CD4-positive, alpha-beta memory T cell (primary cell): Measurements from ENCODE around the gene CEP63. TPM values are rescaled to one million over a fixed set of nuclear protein-coding genes. Genes with fewer than 3 reads are reported as not detected.

Experiments
- CTCF ChIA-PET: fragments of 350-600 bp; sonication (Branson Sonifier 250); formaldehyde crosslinking; loops from one replicate; lab custom pipeline; 2021; ENCODE audit warnings: inconsistent platforms; ENCODE audit not compliant: partially characterized antibody; lab: Charles Lee
- POLR2A ChIA-PET: fragments of 350-600 bp; sonication (Branson Sonifier 250); formaldehyde crosslinking; loops from one replicate; lab custom pipeline; 2021; ENCODE audit not compliant: partially characterized antibody; lab: Charles Lee
- DNase-seq, 5 donors: peaks; one replicate each; pipeline versions ENCODE4 v3.0.0 to v3.0.0-alpha.2; 2020 to 2022; ENCODE audit warnings: mixed read lengths in 1 of 5
- H3K27ac ChIP-seq: one replicate; pipeline ENCODE4 v1.7.0; 2013; ENCODE audit warnings: low read depth, low read length
- H3K27me3 ChIP-seq: 2 replicates; pipeline ENCODE4 v1.7.0; 2013; ENCODE audit warnings: mild to moderate bottlenecking, low read length, moderate library complexity; ENCODE audit not compliant: insufficient read depth
- H3K36me3 ChIP-seq: 2 replicates; pipeline ENCODE4 v1.7.0; 2013; ENCODE audit warnings: mild to moderate bottlenecking, low read length, moderate library complexity; ENCODE audit not compliant: insufficient read depth
- H3K4me1 ChIP-seq: 2 replicates; pipeline ENCODE4 v1.7.0; 2013; ENCODE audit warnings: mild to moderate bottlenecking, low read length, moderate library complexity; ENCODE audit not compliant: insufficient read depth
- H3K4me3 ChIP-seq, 2 donors: one replicate each; pipeline ENCODE4 v1.7.0; 2013; ENCODE audit warnings: low read length in 2 of 2, mild to moderate bottlenecking in 1 of 2
- H3K9me3 ChIP-seq, 2 donors: one replicate each; pipeline ENCODE4 v1.7.0; 2013; ENCODE audit warnings: low read length in 2 of 2, control low read depth in 1 of 2; ENCODE audit not compliant: control insufficient read depth in 1 of 2
- H3K27ac Mint-ChIP-seq, 7 donors: one replicate each; pipeline ENCODE4 v1.8.0; 2020 to 2021; ENCODE audit warnings: mixed read lengths in 7 of 7, mild to moderate bottlenecking in 6 of 7, inconsistent platforms in 3 of 7, moderate library complexity in 3 of 7
- H3K27me3 Mint-ChIP-seq, 2 donors: one replicate each; pipeline ENCODE4 v1.8.0; 2020 to 2021; ENCODE audit warnings: mixed read lengths in 2 of 2
- H3K36me3 Mint-ChIP-seq, 2 donors: one replicate each; pipeline ENCODE4 v1.8.0; 2020 to 2021; ENCODE audit warnings: mixed read lengths in 2 of 2, inconsistent platforms in 1 of 2, mild to moderate bottlenecking in 1 of 2
- H3K4me1 Mint-ChIP-seq, 4 donors: one replicate each; pipeline ENCODE4 v1.8.0; 2020 to 2021; ENCODE audit warnings: mixed read lengths in 4 of 4, mild to moderate bottlenecking in 1 of 4
- H3K4me3 Mint-ChIP-seq, 8 donors: one replicate each; pipeline ENCODE4 v1.8.0; 2020 to 2021; ENCODE audit warnings: mixed read lengths in 8 of 8, mild to moderate bottlenecking in 7 of 8, moderate library complexity in 6 of 8, inconsistent platforms in 3 of 8
- H3K9me3 Mint-ChIP-seq, 8 donors: one replicate each; pipeline ENCODE4 v1.8.0; 2020 to 2021; ENCODE audit warnings: mixed read lengths in 8 of 8, mild to moderate bottlenecking in 5 of 8, inconsistent platforms in 3 of 8, moderate library complexity in 1 of 8
- intact Hi-C: fragments of 100-400 bp; cut with micrococcal nuclease; formaldehyde crosslinking; loops from one replicate; pipeline ENCODE4 v1.15.1; 2023
- polyA plus RNA-seq, 2 donors: library from polyadenylated mRNA; unstranded; fragments of 300-500 nt; fragmentation: Illumina TruSeq; gene quantifications; one replicate each; pipeline ENCODE4 v1.2.3, GENCODE V29; 2021
- total RNA-seq, 2 experiments: library from RNA; stranded (reverse); gene quantifications; one replicate each; pipeline ENCODE4 v1.2.3, GENCODE V29; 2021

Gene CEP63
- total and polyA plus RNA-seq, 4 experiments from 2014 or later = 12.8 to 40.1 (median 25.6) TPM

DNA sequence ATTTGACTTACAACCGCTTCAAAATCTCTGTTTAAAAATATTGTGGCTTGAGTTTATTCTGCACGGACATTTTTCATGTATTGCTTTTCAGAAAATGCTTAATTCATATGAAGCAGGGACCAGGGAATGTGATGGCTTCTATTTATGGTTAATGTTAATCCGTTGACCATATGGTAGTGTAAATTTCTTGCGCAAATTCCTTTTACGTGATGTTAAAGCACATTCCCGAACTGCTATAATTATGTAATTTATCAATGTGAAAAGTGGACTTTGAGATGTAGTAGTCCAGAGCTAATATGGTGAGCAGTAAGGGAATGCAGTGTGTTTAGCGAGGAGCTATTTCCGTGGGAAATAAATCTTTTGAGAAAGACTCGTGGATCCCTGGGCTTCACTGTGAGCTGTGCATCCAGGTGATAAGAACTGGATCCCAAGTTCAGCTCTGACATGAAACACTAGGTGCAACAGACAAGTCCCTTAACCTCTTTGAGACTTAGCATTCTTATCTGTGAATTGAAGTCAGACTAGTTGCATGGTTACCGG lies 27.4 kb upstream of the CEP63 start:
- intact Hi-C loops = no loop called here
- no peak for DNase-seq
- peaks cover 0 to 2% (median 0%) of the 10 kb centered on the region in 8 donors for H3K9me3 Mint-ChIP-seq
- no peak overlapping the region for H3K27ac Mint-ChIP-seq
- H3K4me1 Mint-ChIP-seq = no peaks in the 10 kb centered on the region
- Histone ChIP-seq H3K9me3 (no peaks in the 10 kb centered on the region), H3K27ac (no peak overlapping the region), H3K4me3 (no peak overlapping the region), H3K4me1 (no peaks in the 10 kb centered on the region), H3K27me3 (no peaks in the 10 kb centered on the region), H3K36me3 (no peaks in the 10 kb centered on the region)
- no peak overlapping the region for H3K4me3 Mint-ChIP-seq
- H3K27me3 Mint-ChIP-seq = peaks cover 19 to 35% of the 10 kb centered on the region in 2 donors
- no peaks in the 10 kb centered on the region for H3K36me3 Mint-ChIP-seq
- CTCF ChIA-PET = no interaction called here
- POLR2A ChIA-PET = no interaction called here

DNA sequence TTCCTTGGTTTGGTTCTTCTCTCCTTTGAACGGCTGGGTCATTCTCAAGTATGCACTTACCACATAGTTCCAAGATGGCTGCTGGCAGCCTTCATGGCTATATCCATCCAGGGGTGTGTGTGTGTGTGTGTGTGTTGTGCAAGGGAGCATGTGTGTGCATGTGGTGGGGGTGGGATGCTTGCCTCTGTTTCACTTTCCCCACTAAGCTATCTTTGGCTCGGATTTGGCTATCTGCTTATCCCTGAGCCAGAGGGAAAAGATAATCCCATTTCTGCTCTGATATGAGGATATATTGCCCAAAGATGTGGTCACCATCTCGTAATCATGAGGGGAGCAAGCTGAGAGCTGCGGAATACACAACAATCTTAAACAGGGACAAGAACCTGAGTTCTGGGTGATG lies 26.3 kb upstream of the CEP63 start:
- no peaks in the 10 kb centered on the region for H3K4me1 ChIP-seq
- no peaks in the 10 kb centered on the region for H3K36me3 ChIP-seq
- Mint-ChIP-seq H3K4me3 (no peak overlapping the region), H3K4me1 (no peaks in the 10 kb centered on the region), H3K36me3 (no peaks in the 10 kb centered on the region), H3K27ac (no peak overlapping the region), H3K27me3 (peaks cover 19 to 32% of the 10 kb centered on the region in 2 donors), H3K9me3 (no peaks in the 10 kb centered on the region)
- CTCF ChIA-PET = interaction anchor here (1.0 kb wide), 1 partner anchor 14 kb away, joined by 4 read pairs; no protein-coding TSS in a partner anchor
- POLR2A ChIA-PET = no interaction called here
- no peaks in the 10 kb centered on the region for H3K27me3 ChIP-seq
- H3K27ac ChIP-seq = no peak overlapping the region
- intact Hi-C loops = no loop called here
- H3K4me3 ChIP-seq = no peak overlapping the region
- no peaks in the 10 kb centered on the region for H3K9me3 ChIP-seq
- DNase-seq = no peak

DNA sequence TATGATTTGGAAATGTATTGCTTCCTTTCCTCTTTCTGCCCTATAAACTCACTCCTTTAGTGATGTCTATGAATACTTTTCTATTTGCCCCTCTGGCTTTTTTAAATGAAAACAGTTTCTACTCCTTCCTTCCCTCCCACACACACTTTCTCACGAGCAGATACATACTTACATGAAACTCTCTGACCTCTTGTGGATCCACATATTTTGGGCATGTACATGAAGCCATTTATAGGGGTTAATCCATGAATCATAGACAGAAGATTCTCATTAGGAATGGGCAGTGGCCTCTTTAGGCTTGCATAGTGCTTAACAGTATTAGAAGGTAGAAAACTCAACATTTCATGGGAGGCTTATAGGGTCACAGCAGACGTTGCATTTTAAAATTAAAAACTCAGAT lies 24.9 kb upstream of the CEP63 start:
- Mint-ChIP-seq H3K36me3 (no peaks in the 10 kb centered on the region), H3K27ac (no peak overlapping the region), H3K9me3 (no peaks in the 10 kb centered on the region), H3K4me1 (no peaks in the 10 kb centered on the region), H3K27me3 (peaks cover 19 to 32% of the 10 kb centered on the region in 2 donors), H3K4me3 (no peak overlapping the region)
- CTCF ChIA-PET = interaction anchor here (0.7 to 0.9 kb wide), 2 partner anchors 15 to 235 kb away, joined by 3 read pairs; no protein-coding TSS in a partner anchor
- H3K27me3 ChIP-seq = no peaks in the 10 kb centered on the region
- no peak for DNase-seq
- H3K27ac ChIP-seq = no peak overlapping the region
- H3K36me3 ChIP-seq = no peaks in the 10 kb centered on the region
- no peaks in the 10 kb centered on the region for H3K4me1 ChIP-seq
- H3K9me3 ChIP-seq = no peaks in the 10 kb centered on the region
- intact Hi-C loops = no loop called here
- POLR2A ChIA-PET = no interaction called here
- no peak overlapping the region for H3K4me3 ChIP-seq

DNA sequence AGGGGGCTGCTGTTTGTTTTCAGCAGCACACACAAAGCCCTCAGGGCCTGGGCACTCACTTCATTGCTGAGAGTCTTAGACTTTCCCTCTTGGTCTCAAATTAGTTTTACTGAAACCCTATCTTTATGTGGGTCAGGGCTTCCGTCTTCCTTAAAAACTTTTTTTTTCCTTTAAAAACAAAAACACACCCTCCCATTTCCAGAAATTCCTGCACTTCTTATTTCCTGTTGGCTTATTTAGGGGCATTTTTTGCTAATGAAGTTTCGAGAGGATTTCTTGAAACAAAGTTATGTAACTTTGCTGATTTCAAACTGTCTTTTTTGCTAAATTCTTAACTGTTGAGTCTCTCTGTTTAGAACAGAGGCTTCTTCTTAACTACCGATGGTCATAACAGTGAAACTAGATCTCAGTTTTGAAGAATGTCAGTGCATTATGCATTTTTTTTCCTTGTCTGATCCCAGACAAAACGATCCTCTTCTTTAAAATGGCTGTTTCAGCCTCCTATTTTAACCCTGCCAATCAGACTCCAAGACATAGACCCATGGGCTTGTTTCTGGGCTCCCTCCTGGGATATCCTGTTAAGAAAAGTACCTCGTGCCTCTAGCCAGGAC lies 23.4 kb upstream of the CEP63 start:
- H3K9me3 Mint-ChIP-seq = no peaks in the 10 kb centered on the region
- CTCF ChIA-PET = no interaction called here
- no peaks in the 10 kb centered on the region for H3K4me1 Mint-ChIP-seq
- Histone ChIP-seq H3K4me3 (no peak overlapping the region), H3K27me3 (no peaks in the 10 kb centered on the region), H3K36me3 (no peaks in the 10 kb centered on the region), H3K27ac (no peak overlapping the region), H3K4me1 (no peaks in the 10 kb centered on the region), H3K9me3 (no peaks in the 10 kb centered on the region)
- intact Hi-C loops = no loop called here
- DNase-seq = no peak
- no peaks in the 10 kb centered on the region for H3K36me3 Mint-ChIP-seq
- no peak overlapping the region for H3K27ac Mint-ChIP-seq
- H3K27me3 Mint-ChIP-seq = peaks cover 15 to 26% of the 10 kb centered on the region in 2 donors
- POLR2A ChIA-PET = no interaction called here
- no peak overlapping the region for H3K4me3 Mint-ChIP-seq

DNA sequence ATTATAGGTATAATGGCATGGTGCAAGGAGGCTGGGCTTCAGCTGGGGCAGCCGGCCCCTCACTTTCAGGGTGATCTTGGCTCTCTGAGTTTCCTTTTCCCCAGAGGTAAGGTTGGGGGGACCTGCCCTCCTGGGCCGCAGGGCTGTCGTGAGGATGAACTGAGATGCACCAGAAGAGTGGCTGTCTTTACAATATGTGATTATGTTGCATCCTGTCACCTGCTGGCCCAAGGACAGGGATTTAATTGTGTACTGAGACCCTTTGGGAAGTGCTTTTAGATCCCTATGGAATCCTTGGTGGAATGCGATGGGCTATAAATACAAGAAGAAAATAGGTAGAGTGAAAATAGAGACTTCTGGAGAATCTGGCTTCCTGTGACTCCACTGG lies 22.2 kb upstream of the CEP63 start:
- H3K9me3 ChIP-seq = no peaks in the 10 kb centered on the region
- H3K36me3 Mint-ChIP-seq = no peaks in the 10 kb centered on the region
- H3K4me1 Mint-ChIP-seq = no peaks in the 10 kb centered on the region
- H3K27me3 Mint-ChIP-seq = peaks cover 6 to 17% of the 10 kb centered on the region in 2 donors
- no peak overlapping the region for H3K27ac Mint-ChIP-seq
- no peaks in the 10 kb centered on the region for H3K4me1 ChIP-seq
- H3K36me3 ChIP-seq = no peaks in the 10 kb centered on the region
- intact Hi-C loops = no loop called here
- CTCF ChIA-PET = interaction anchor here (1.1 to 1.5 kb wide), 2 partner anchors 9 to 11 kb away, joined by 4 to 6 read pairs; no protein-coding TSS in a partner anchor
- no peak overlapping the region for H3K4me3 ChIP-seq
- H3K9me3 Mint-ChIP-seq = no peaks in the 10 kb centered on the region
- POLR2A ChIA-PET = no interaction called here
- H3K27ac ChIP-seq = no peak overlapping the region
- H3K4me3 Mint-ChIP-seq = no peak overlapping the region
- DNase-seq = no peak
- H3K27me3 ChIP-seq = no peaks in the 10 kb centered on the region

DNA sequence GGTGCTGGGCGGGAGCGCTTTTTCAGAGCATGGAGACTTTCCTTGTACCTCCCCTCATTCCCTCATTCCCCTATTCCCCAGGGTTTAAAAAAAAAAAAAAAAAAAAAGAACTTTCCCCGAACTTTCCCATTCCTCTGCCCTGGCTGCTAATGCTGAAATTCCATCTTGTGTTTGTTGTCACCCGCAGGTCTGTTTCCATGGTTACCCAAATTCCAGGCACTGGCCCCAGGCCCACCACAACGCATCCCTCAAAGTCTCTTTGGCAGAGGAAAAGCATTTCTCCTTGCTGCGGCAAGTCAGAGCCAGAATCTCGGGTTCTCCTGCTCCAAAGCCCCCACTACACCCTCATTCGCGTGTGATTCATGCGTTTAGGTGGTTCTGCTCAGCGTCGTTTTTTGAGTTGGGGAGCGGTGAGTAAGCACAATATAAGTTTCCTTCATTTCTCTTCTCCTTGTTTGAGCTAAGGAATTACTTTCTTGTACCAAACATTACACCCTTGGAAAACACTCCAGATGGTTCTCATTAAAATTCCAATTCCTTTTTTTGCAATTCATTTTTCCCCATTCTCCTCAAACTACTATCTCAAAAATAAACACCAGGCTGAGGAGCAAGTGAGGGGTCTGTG lies 21.7 kb upstream of the CEP63 start:
- POLR2A ChIA-PET = no interaction called here
- H3K4me3 Mint-ChIP-seq = no peak overlapping the region

DNA sequence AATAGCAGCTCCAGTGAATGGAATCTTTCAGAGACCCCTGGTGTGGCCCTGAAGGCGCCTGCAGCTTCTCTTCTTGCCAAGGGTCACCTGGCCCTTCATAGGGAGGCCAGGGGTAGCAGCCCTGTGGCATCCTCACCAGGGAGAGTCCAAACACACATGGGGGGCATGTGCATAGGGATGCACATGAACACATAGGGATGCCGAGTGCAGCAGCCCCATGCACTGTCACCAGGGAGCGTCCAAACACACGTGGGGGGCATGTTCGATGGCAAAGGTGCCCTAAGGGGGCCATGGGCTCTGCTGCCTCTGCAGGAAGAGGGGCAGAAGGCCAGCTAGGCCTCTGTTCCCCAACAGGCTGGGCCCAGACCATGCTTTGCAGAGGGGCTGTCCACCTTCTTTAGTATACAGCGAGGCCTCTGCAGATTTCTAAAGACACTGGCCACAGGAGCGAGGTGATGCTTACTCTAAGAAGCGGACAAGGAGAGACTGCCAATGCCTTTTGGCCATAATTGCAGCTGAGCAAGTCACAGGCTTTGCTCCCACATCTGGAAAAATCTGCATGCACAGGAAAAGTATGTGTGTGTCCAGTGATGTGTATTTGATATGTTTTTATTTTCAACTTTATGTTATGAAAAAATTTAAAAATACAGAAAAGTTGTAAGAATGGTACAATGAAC lies 21.0 kb upstream of the CEP63 start:
- Mint-ChIP-seq H3K4me3 (no peak overlapping the region), H3K36me3 (no peaks in the 10 kb centered on the region), H3K4me1 (no peaks in the 10 kb centered on the region), H3K27me3 (peaks cover 4 to 13% of the 10 kb centered on the region in 2 donors), H3K9me3 (no peaks in the 10 kb centered on the region), H3K27ac (no peak overlapping the region)
- H3K4me1 ChIP-seq = no peaks in the 10 kb centered on the region
- ChIA-PET POLR2A (interaction anchor here (0.5 kb wide), 1 partner anchor 20 kb away, joined by 3 read pairs; no protein-coding TSS in a partner anchor), CTCF (interaction anchor here (1.0 to 2.0 kb wide), 4 partner anchors 8 to 12 kb away, joined by 3 to 6 read pairs (median 4); no protein-coding TSS in a partner anchor)
- H3K27me3 ChIP-seq = no peaks in the 10 kb centered on the region
- intact Hi-C loops = no loop called here
- H3K27ac ChIP-seq = no peak overlapping the region
- H3K4me3 ChIP-seq = no peak overlapping the region
- H3K9me3 ChIP-seq = no peaks in the 10 kb centered on the region
- no peak for DNase-seq
- no peaks in the 10 kb centered on the region for H3K36me3 ChIP-seq

More for the DNA sequence above, 21.7 kb upstream of the CEP63 start:
- intact Hi-C loops = no loop called here
- no peak for DNase-seq
- Mint-ChIP-seq H3K27ac (no peak overlapping the region), H3K9me3 (no peaks in the 10 kb centered on the region), H3K36me3 (no peaks in the 10 kb centered on the region), H3K4me1 (no peaks in the 10 kb centered on the region), H3K27me3 (peaks cover 6 to 17% of the 10 kb centered on the region in 2 donors)
- H3K27me3 ChIP-seq = no peaks in the 10 kb centered on the region
- no peaks in the 10 kb centered on the region for H3K9me3 ChIP-seq
- CTCF ChIA-PET = interaction anchor here (1.1 to 1.5 kb wide), 2 partner anchors 9 to 11 kb away, joined by 4 to 6 read pairs; no protein-coding TSS in a partner anchor
- no peaks in the 10 kb centered on the region for H3K36me3 ChIP-seq
- H3K27ac ChIP-seq = no peak overlapping the region
- H3K4me3 ChIP-seq = no peak overlapping the region
- no peaks in the 10 kb centered on the region for H3K4me1 ChIP-seq
